ENCODE data around the gene LCE1D. TPM values are rescaled to one million over a fixed set of nuclear protein-coding genes. Genes with fewer than 3 reads are reported as not detected.

LCE1D gene
- total RNA-seq, 1 donor from 2014 or later, result not detected

- no peak for DNase-seq (ENCODE audit: low read depth, low spot score)
- Mint-ChIP-seq H3K4me1 (no peaks in the 10 kb centered on the region), H3K27me3 (ENCODE audit: low read depth) (no peaks in the 10 kb centered on the region), H3K9me3 (peaks cover 12% of the 10 kb centered on the region), H3K36me3 (ENCODE audit: low read depth) (no peaks in the 10 kb centered on the region), H3K27ac (ENCODE audit: unreplicated experiment) (no peak overlapping the region), H3K4me3 (no peak overlapping the region)
- TF ChIP-seq CTCF (conservative IDR thresholded peaks at IDR 0.05), result no peak
Observed at GRCh38 chr1:152783095-152783494, 13.4 kb upstream of the LCE1D start.

GRCh38 chr1:152786077-152786476 is 10.4 kb upstream of the LCE1D start, which contains the start of gene LCE1E:
Gene LCE1E (plus strand): TSS chr1:152786257. CDS start chr1:152787300, 1,043 bp downstream.
- Mint-ChIP-seq H3K4me1 (no peaks in the 10 kb centered on the region), H3K27me3 (ENCODE audit: low read depth) (no peaks in the 10 kb centered on the region), H3K36me3 (ENCODE audit: low read depth) (no peaks in the 10 kb centered on the region), H3K27ac (ENCODE audit: unreplicated experiment) (no peak within 1 kb of the TSS), H3K9me3 (peaks cover 5% of the 10 kb centered on the region), H3K4me3 (no peak within 1 kb of the TSS)
- TF ChIP-seq CTCF (conservative IDR thresholded peaks at IDR 0.05), result no peak
- DNase-seq (ENCODE audit: low read depth, low spot score), result no peak

- Mint-ChIP-seq H3K27me3 (ENCODE audit: low read depth) (no peaks in the 10 kb centered on the region), H3K27ac (ENCODE audit: unreplicated experiment) (no peak overlapping the region), H3K9me3 (peaks cover 14% of the 10 kb centered on the region), H3K36me3 (ENCODE audit: low read depth) (peaks cover 2% of the 10 kb centered on the region), H3K4me3 (no peak overlapping the region), H3K4me1 (no peaks in the 10 kb centered on the region)
- no peak for TF ChIP-seq CTCF (conservative IDR thresholded peaks at IDR 0.05)
- no peak for DNase-seq (ENCODE audit: low read depth, low spot score)
Observed at GRCh38 chr1:152795686-152796085, 835 bp upstream of the LCE1D start.

- H3K9me3 Mint-ChIP-seq, result peaks cover 20% of the 10 kb centered on the region
- H3K4me3 Mint-ChIP-seq, result no peak overlapping the region
- no peak for TF ChIP-seq CTCF (conservative IDR thresholded peaks at IDR 0.05)
- no peaks in the 10 kb centered on the region for H3K27me3 Mint-ChIP-seq (ENCODE audit: low read depth)
- DNase-seq (ENCODE audit: low read depth, low spot score), result no peak
- peaks cover 2% of the 10 kb centered on the region for H3K36me3 Mint-ChIP-seq (ENCODE audit: low read depth)
- no peaks in the 10 kb centered on the region for H3K4me1 Mint-ChIP-seq
- no peak overlapping the region for H3K27ac Mint-ChIP-seq (ENCODE audit: unreplicated experiment)
Observed at GRCh38 chr1:152801333-152801732, 4.8 kb downstream of the LCE1D start.

GRCh38 chr1:152806576-152806975 is 10.1 kb downstream of the LCE1D start, which contains the start of gene LCE1C:
Gene LCE1C (minus strand): TSS chr1:152806651. CDS start chr1:152805478, 1,173 bp downstream.
- Mint-ChIP-seq H3K9me3 (peaks cover 21% of the 10 kb centered on the region), H3K4me3 (no peak within 1 kb of the TSS), H3K4me1 (no peaks in the 10 kb centered on the region), H3K36me3 (ENCODE audit: low read depth) (peaks cover 2% of the 10 kb centered on the region), H3K27me3 (ENCODE audit: low read depth) (no peaks in the 10 kb centered on the region), H3K27ac (ENCODE audit: unreplicated experiment) (no peak within 1 kb of the TSS)
- no peak for DNase-seq (ENCODE audit: low read depth, low spot score)
- TF ChIP-seq CTCF (conservative IDR thresholded peaks at IDR 0.05), result no peak
